Vagina (tissue), 2 donors: ENCODE results near the gene WDR17. TPM values are rescaled to one million over a fixed set of nuclear protein-coding genes. Genes with fewer than 3 reads are reported as not detected.

Experiments used
- DNase-seq, 2 donors: peaks; one replicate each; pipeline ENCODE4 v3.0.0-alpha.2; 2017; ENCODE audit errors: extremely low spot score in 2 of 2
- H3K27ac ChIP-seq: fragments of 200-600 bp; sonication (generic); one replicate; pipeline ENCODE4 v1.5.1; 2019
- H3K27me3 ChIP-seq: fragments of 200-600 bp; sonication (generic); one replicate; pipeline ENCODE4 v1.5.1; 2019
- H3K36me3 ChIP-seq, 2 donors: fragments of 200-600 bp; sonication (generic); one replicate each; pipeline ENCODE4 v1.5.1; 2017 to 2019
- H3K4me1 ChIP-seq: fragments of 200-600 bp; sonication (generic); one replicate; pipeline ENCODE4 v1.5.1; 2019
- H3K4me3 ChIP-seq, 2 donors: fragments of 200-600 bp; sonication (generic); 1 replicate in 1 of 2; 2 replicates in 1 of 2; pipeline ENCODE4 v1.5.1; 2016 to 2019
- H3K9me3 ChIP-seq: fragments of 200-600 bp; sonication (generic); one replicate; pipeline ENCODE4 v1.5.1; 2019
- POLR2A ChIP-seq, 2 donors: fragments of 450-650 bp; IDR thresholded peaks; one replicate each; pipeline ENCODE4 v1.6.1; 2017; ENCODE audit warnings: antibody characterized with exemption in 2 of 2, mild to moderate bottlenecking in 2 of 2, moderate library complexity in 2 of 2
- POLR2AphosphoS5 ChIP-seq, 2 donors: sonication (generic); formaldehyde crosslinking; IDR thresholded peaks; one replicate each; pipeline ENCODE4 v1.9.0; 2017; ENCODE audit warnings: antibody characterized with exemption in 2 of 2, mild to moderate bottlenecking in 2 of 2, low read depth in 1 of 2; ENCODE audit not compliant: insufficient read depth in 1 of 2
- intact Hi-C: fragments of 100-400 bp; cut with DNase I; formaldehyde crosslinking; loops from one replicate; pipeline ENCODE4 v1.15.1; 2023
- total RNA-seq: library from RNA; depleted of rRNA; stranded (reverse); fragments of >200 nt; gene quantifications from one replicate; pipeline ENCODE4 v1.2.3, GENCODE V29; 2016
- TF ChIP-seq, protein P1 (sequence below), 3 experiments: fragments of 450-650 bp in 2 of 3; fragments of 200-600 bp in 1 of 3; sonication (generic) in 1 of 3; IDR thresholded peaks; one replicate each; pipeline ENCODE4 v1.5.1; 2017 to 2019; ENCODE audit warnings: antibody characterized with exemption in 3 of 3, mild to moderate bottlenecking in 2 of 3, moderate library complexity in 2 of 3

WDR17 gene
- total RNA-seq, 1 donor from 2014 or later, result 2.0 TPM

DNA sequence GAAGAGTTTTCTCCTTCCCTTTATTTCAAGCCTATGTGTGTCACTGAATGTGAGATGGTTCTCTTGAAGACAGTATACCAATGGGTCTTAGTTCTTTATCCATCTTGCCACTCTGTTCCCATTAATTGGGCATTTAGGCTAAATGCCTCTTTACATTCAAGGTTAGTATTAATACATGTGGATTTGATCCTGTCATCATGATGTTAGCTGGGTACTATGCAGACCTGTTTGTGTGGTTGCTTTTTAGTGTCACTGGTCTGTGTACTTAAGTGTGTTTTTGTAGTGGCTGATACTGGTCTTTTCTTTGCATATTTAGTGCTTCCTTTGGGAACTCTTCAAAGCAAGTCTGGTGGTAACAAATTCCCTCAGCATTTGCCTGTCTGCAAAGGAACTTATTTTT lies 23.4 kb upstream of the WDR17 start:
- Histone ChIP-seq H3K27ac (no peak overlapping the region), H3K4me3 (no peak overlapping the region), H3K9me3 (no peaks in the 10 kb centered on the region), H3K27me3 (no peaks in the 10 kb centered on the region), H3K36me3 (no peaks in the 10 kb centered on the region), H3K4me1 (no peaks in the 10 kb centered on the region)
- TF ChIP-seq, protein P1, sequence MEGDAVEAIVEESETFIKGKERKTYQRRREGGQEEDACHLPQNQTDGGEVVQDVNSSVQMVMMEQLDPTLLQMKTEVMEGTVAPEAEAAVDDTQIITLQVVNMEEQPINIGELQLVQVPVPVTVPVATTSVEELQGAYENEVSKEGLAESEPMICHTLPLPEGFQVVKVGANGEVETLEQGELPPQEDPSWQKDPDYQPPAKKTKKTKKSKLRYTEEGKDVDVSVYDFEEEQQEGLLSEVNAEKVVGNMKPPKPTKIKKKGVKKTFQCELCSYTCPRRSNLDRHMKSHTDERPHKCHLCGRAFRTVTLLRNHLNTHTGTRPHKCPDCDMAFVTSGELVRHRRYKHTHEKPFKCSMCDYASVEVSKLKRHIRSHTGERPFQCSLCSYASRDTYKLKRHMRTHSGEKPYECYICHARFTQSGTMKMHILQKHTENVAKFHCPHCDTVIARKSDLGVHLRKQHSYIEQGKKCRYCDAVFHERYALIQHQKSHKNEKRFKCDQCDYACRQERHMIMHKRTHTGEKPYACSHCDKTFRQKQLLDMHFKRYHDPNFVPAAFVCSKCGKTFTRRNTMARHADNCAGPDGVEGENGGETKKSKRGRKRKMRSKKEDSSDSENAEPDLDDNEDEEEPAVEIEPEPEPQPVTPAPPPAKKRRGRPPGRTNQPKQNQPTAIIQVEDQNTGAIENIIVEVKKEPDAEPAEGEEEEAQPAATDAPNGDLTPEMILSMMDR (IDR thresholded peaks at IDR 0.05), result no peak
- no peak for TF ChIP-seq POLR2A (IDR thresholded peaks at IDR 0.05)
- no peak for TF ChIP-seq POLR2AphosphoS5 (IDR thresholded peaks at IDR 0.05; ENCODE audit: insufficient read depth in 1 of 2, low read depth in 1 of 2)
- no peak for DNase-seq
- intact Hi-C loops, result no loop called here

DNA sequence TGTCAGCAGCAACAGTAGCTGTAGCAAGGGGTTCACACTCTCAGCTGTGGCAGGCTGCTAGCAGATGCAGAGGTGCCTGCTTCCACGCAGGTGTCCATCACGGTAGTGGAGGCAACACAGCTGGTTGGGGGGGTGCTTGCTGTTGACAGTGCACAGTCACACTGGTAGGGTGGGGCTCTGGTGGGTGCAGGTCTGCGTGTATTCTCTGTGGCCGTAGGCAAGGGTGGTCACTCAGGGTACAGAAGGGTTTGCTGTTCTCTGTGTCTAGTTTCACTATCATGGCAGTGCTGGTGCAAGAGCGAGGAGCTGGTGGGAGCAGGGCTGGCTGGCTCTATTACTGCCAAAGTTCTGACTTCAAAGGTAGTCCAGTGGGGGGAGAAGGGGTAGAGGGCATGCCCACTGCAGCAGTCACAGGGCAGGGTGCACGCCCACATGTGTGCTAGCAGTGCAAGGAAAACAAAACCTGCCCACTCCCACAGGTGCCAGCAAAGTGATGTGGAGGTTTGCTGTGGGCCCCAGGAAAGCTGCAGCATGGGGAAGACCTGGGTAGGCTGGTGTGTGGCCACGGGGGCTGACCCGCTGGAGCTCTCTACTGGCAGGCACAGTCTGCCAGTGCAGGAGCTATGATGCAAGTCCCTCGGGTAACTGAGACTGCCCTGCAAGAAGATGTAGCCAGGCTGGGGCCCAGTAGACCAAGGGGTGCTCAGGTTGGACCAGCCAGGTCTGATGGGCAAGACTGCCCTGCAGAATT lies 21.6 kb upstream of the WDR17 start:
- Histone ChIP-seq H3K4me3 (no peak overlapping the region), H3K4me1 (no peaks in the 10 kb centered on the region)
- intact Hi-C loops, result no loop called here

DNA sequence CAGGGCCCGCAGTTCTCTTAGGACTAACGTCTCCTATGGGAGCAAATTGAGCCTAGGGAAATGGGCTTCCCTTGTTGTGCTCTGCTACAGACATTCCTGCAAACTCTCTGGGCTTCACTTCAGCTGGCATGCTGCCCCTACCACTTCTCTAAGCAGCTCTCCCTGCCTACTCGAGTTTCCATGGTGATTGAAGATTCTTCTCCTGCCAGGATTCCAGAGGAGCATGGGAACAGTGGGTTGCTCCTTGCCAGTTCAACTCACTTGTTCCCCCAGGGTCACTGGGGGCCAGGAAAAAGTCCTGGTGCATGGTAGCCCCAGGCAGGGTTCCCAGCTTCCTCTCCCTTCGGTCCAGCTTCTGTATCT lies 21.1 kb upstream of the WDR17 start:
- TF ChIP-seq, protein P1 (IDR thresholded peaks at IDR 0.05), result no peak
- TF ChIP-seq POLR2AphosphoS5 (IDR thresholded peaks at IDR 0.05; ENCODE audit: insufficient read depth in 1 of 2, low read depth in 1 of 2), result no peak
- no peak for TF ChIP-seq POLR2A (IDR thresholded peaks at IDR 0.05)
- Histone ChIP-seq H3K36me3 (no peaks in the 10 kb centered on the region), H3K4me3 (no peak overlapping the region), H3K27me3 (no peaks in the 10 kb centered on the region), H3K4me1 (no peaks in the 10 kb centered on the region), H3K27ac (no peak overlapping the region), H3K9me3 (no peaks in the 10 kb centered on the region)
- intact Hi-C loops, result no loop called here
- DNase-seq, result no peak

More for the DNA sequence above, 21.6 kb upstream of the WDR17 start:
- no peaks in the 10 kb centered on the region for H3K27me3 ChIP-seq
- no peak overlapping the region for H3K27ac ChIP-seq
- TF ChIP-seq, protein P1 (IDR thresholded peaks at IDR 0.05), result no peak
- H3K9me3 ChIP-seq, result no peaks in the 10 kb centered on the region
- no peak for DNase-seq
- no peaks in the 10 kb centered on the region for H3K36me3 ChIP-seq

DNA sequence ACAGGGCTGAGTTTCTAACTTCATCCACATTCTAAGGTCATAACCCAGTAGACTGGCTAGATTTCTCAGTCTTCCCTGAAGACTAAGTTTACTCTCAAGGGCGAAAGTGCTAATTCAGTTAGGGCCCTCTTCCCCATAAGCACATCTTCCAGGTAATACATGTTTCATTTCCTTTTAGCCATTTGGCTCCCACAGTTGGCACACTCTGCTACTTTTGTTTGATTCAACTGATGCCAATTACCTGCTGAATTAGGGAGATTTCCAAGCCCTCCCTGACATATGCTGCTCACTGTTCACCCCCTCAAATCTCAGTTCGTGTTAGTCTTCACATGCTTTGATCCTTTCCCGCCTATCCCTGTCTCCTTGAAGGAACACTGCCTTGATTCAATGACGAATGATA lies 17.0 kb upstream of the WDR17 start:
- H3K27me3 ChIP-seq, result no peaks in the 10 kb centered on the region
- TF ChIP-seq POLR2A (IDR thresholded peaks at IDR 0.05), result no peak
- no peak for TF ChIP-seq POLR2AphosphoS5 (IDR thresholded peaks at IDR 0.05; ENCODE audit: insufficient read depth in 1 of 2, low read depth in 1 of 2)
- TF ChIP-seq, protein P1 (IDR thresholded peaks at IDR 0.05), result no peak
- no peaks in the 10 kb centered on the region for H3K4me1 ChIP-seq
- H3K9me3 ChIP-seq, result no peaks in the 10 kb centered on the region
- DNase-seq, result no peak
- no peak overlapping the region for H3K27ac ChIP-seq
- no peak overlapping the region for H3K4me3 ChIP-seq
- H3K36me3 ChIP-seq, result no peaks in the 10 kb centered on the region
- intact Hi-C loops, result no loop called here

DNA sequence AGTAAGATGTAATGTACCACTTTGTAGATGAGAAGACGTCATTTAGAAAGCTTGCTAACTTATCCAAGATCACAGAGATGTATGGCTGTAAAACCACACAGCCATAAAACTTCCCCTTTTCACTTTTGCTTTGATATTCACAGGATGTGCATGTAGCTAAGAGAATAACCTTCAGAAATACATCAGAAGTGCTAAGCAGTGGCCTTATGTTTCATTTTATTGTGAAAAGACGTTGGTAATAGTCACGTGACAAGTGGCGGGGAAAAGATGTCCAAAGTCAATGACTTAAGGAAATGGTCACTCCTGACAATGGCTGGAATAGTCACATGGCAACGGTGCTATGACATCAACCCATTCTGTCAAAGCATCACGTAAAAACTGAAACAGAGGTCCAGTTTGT lies 12.9 kb upstream of the WDR17 start:
- intact Hi-C loops, result no loop called here
- Histone ChIP-seq H3K27me3 (no peaks in the 10 kb centered on the region), H3K36me3 (no peaks in the 10 kb centered on the region), H3K4me1 (no peaks in the 10 kb centered on the region), H3K9me3 (no peaks in the 10 kb centered on the region), H3K4me3 (no peak overlapping the region), H3K27ac (no peak overlapping the region)
- no peak for DNase-seq
- TF ChIP-seq POLR2AphosphoS5 (IDR thresholded peaks at IDR 0.05; ENCODE audit: insufficient read depth in 1 of 2, low read depth in 1 of 2) (no peak), POLR2A (IDR thresholded peaks at IDR 0.05) (no peak)
- TF ChIP-seq, protein P1 (IDR thresholded peaks at IDR 0.05), result no peak
